Measurements from ENCODE around the gene PALM2AKAP2. TPM values are rescaled to one million over a fixed set of nuclear protein-coding genes. Genes with fewer than 3 reads are reported as not detected.

The PALM2AKAP2 gene
- total RNA-seq, result not detected

GRCh38 chr9:109779711-109780452 lies at the start of gene PALM2AKAP2:
TSS of gene PALM2AKAP2 (plus strand) at chr9:109780198. CDS start at chr9:109780489, 291 bp downstream.
- no peak for DNase-seq
- Mint-ChIP-seq H3K9me3 (ENCODE audit: insufficient read depth) (no peaks in the 10 kb centered on the region), H3K4me3 (no peak within 1 kb of the TSS), H3K36me3 (ENCODE audit: low read depth) (no peaks in the 10 kb centered on the region), H3K27me3 (ENCODE audit: low read depth) (peaks cover 30% of the 10 kb centered on the region), H3K27ac (no peak within 1 kb of the TSS), H3K4me1 (ENCODE audit: low read depth) (no peaks in the 10 kb centered on the region)
- ChIA-PET CTCF (no interaction called here), POLR2A (no interaction called here)
- ATAC-seq, result no peak

GRCh38 chr9:109730228-109730627 lies 49.8 kb upstream of the PALM2AKAP2 start:
- ChIA-PET POLR2A (no interaction called here), CTCF (no interaction called here)
- no peak for DNase-seq
- Mint-ChIP-seq H3K4me1 (ENCODE audit: low read depth) (peaks cover 3% of the 10 kb centered on the region), H3K4me3 (no peak overlapping the region), H3K27ac (no peak overlapping the region), H3K9me3 (ENCODE audit: insufficient read depth) (no peaks in the 10 kb centered on the region), H3K36me3 (ENCODE audit: low read depth) (no peaks in the 10 kb centered on the region), H3K27me3 (ENCODE audit: low read depth) (no peaks in the 10 kb centered on the region)
- no peak for ATAC-seq

GRCh38 chr9:109733690-109734089 lies 46.3 kb upstream of the PALM2AKAP2 start:
- H3K27ac Mint-ChIP-seq, result no peak overlapping the region
- DNase-seq, result no peak
- H3K36me3 Mint-ChIP-seq (ENCODE audit: low read depth), result no peaks in the 10 kb centered on the region
- peaks cover 3% of the 10 kb centered on the region for H3K4me1 Mint-ChIP-seq (ENCODE audit: low read depth)
- ChIA-PET CTCF (no interaction called here), POLR2A (no interaction called here)
- H3K9me3 Mint-ChIP-seq (ENCODE audit: insufficient read depth), result no peaks in the 10 kb centered on the region
- no peaks in the 10 kb centered on the region for H3K27me3 Mint-ChIP-seq (ENCODE audit: low read depth)
- no peak overlapping the region for H3K4me3 Mint-ChIP-seq
- ATAC-seq, result no peak

GRCh38 chr9:109734814-109735213 lies 45.2 kb upstream of the PALM2AKAP2 start:
- ATAC-seq (no peak), DNase-seq (no peak)
- Mint-ChIP-seq H3K36me3 (ENCODE audit: low read depth) (no peaks in the 10 kb centered on the region), H3K27me3 (ENCODE audit: low read depth) (no peaks in the 10 kb centered on the region), H3K9me3 (ENCODE audit: insufficient read depth) (no peaks in the 10 kb centered on the region), H3K27ac (no peak overlapping the region), H3K4me1 (ENCODE audit: low read depth) (peaks cover 3% of the 10 kb centered on the region), H3K4me3 (no peak overlapping the region)
- CTCF ChIA-PET, result no interaction called here
- POLR2A ChIA-PET, result no interaction called here

- Mint-ChIP-seq H3K4me3 (no peak overlapping the region), H3K9me3 (ENCODE audit: insufficient read depth) (no peaks in the 10 kb centered on the region), H3K36me3 (ENCODE audit: low read depth) (no peaks in the 10 kb centered on the region), H3K4me1 (ENCODE audit: low read depth) (peaks cover 3% of the 10 kb centered on the region), H3K27me3 (ENCODE audit: low read depth) (no peaks in the 10 kb centered on the region), H3K27ac (no peak overlapping the region)
- ChIA-PET CTCF (no interaction called here), POLR2A (no interaction called here)
- no peak for DNase-seq
- no peak for ATAC-seq
Observed at GRCh38 chr9:109735801-109736200, 44.2 kb upstream of the PALM2AKAP2 start.

- CTCF ChIA-PET, result no interaction called here
Observed at GRCh38 chr9:109737295-109737694, 42.7 kb upstream of the PALM2AKAP2 start.

GRCh38 chr9:109739760-109740159 lies 40.2 kb upstream of the PALM2AKAP2 start:
- ChIA-PET POLR2A (interaction anchor here (0.6 kb wide), 1 partner anchor 1346 kb away, joined by 3 read pairs; no protein-coding TSS in a partner anchor), CTCF (no interaction called here)
- no peaks in the 10 kb centered on the region for H3K4me1 Mint-ChIP-seq (ENCODE audit: low read depth)
- ATAC-seq (no peak), DNase-seq (no peak)
- no peaks in the 10 kb centered on the region for H3K27me3 Mint-ChIP-seq (ENCODE audit: low read depth)
- H3K36me3 Mint-ChIP-seq (ENCODE audit: low read depth), result no peaks in the 10 kb centered on the region
- H3K4me3 Mint-ChIP-seq, result no peak overlapping the region
- no peaks in the 10 kb centered on the region for H3K9me3 Mint-ChIP-seq (ENCODE audit: insufficient read depth)
- H3K27ac Mint-ChIP-seq, result no peak overlapping the region

More at GRCh38 chr9:109737295-109737694, 42.7 kb upstream of the PALM2AKAP2 start:
- POLR2A ChIA-PET, result no interaction called here
- Mint-ChIP-seq H3K27me3 (ENCODE audit: low read depth) (no peaks in the 10 kb centered on the region), H3K4me1 (ENCODE audit: low read depth) (peaks cover 3% of the 10 kb centered on the region), H3K9me3 (ENCODE audit: insufficient read depth) (no peaks in the 10 kb centered on the region), H3K36me3 (ENCODE audit: low read depth) (no peaks in the 10 kb centered on the region), H3K27ac (no peak overlapping the region), H3K4me3 (no peak overlapping the region)
- ATAC-seq, result no peak
- DNase-seq, result no peak

GRCh38 chr9:109742776-109743348 lies 37.1 kb upstream of the PALM2AKAP2 start:
- Mint-ChIP-seq H3K27ac (no peak overlapping the region), H3K4me1 (ENCODE audit: low read depth) (no peaks in the 10 kb centered on the region), H3K9me3 (ENCODE audit: insufficient read depth) (no peaks in the 10 kb centered on the region), H3K27me3 (ENCODE audit: low read depth) (no peaks in the 10 kb centered on the region), H3K36me3 (ENCODE audit: low read depth) (no peaks in the 10 kb centered on the region), H3K4me3 (no peak overlapping the region)
- CTCF ChIA-PET, result no interaction called here
- DNase-seq (no peak), ATAC-seq (no peak)
- POLR2A ChIA-PET, result no interaction called here

GRCh38 chr9:109743696-109744095 lies 36.3 kb upstream of the PALM2AKAP2 start:
- H3K4me1 Mint-ChIP-seq (ENCODE audit: low read depth), result no peaks in the 10 kb centered on the region
- no peaks in the 10 kb centered on the region for H3K27me3 Mint-ChIP-seq (ENCODE audit: low read depth)
- H3K36me3 Mint-ChIP-seq (ENCODE audit: low read depth), result no peaks in the 10 kb centered on the region
- ChIA-PET POLR2A (no interaction called here), CTCF (no interaction called here)
- no peaks in the 10 kb centered on the region for H3K9me3 Mint-ChIP-seq (ENCODE audit: insufficient read depth)
- ATAC-seq (no peak), DNase-seq (no peak)
- H3K27ac Mint-ChIP-seq, result no peak overlapping the region
- H3K4me3 Mint-ChIP-seq, result no peak overlapping the region

GRCh38 chr9:109745335-109746283 lies 34.4 kb upstream of the PALM2AKAP2 start:
- DNase-seq (no peak), ATAC-seq (no peak)
- no peaks in the 10 kb centered on the region for H3K9me3 Mint-ChIP-seq (ENCODE audit: insufficient read depth)
- H3K36me3 Mint-ChIP-seq (ENCODE audit: low read depth), result no peaks in the 10 kb centered on the region
- POLR2A ChIA-PET, result interaction anchor here (0.6 kb wide), 1 partner anchor 549 kb away, joined by 3 read pairs; no protein-coding TSS in a partner anchor
- CTCF ChIA-PET, result no interaction called here
- no peak overlapping the region for H3K4me3 Mint-ChIP-seq
- H3K27me3 Mint-ChIP-seq (ENCODE audit: low read depth), result no peaks in the 10 kb centered on the region
- H3K4me1 Mint-ChIP-seq (ENCODE audit: low read depth), result no peaks in the 10 kb centered on the region
- no peak overlapping the region for H3K27ac Mint-ChIP-seq

- CTCF ChIA-PET, result no interaction called here
Observed at GRCh38 chr9:109751253-109751652, 28.7 kb upstream of the PALM2AKAP2 start.

GRCh38 chr9:109753308-109753707 lies 26.7 kb upstream of the PALM2AKAP2 start:
- Mint-ChIP-seq H3K27me3 (ENCODE audit: low read depth) (no peaks in the 10 kb centered on the region), H3K9me3 (ENCODE audit: insufficient read depth) (no peaks in the 10 kb centered on the region), H3K4me1 (ENCODE audit: low read depth) (no peaks in the 10 kb centered on the region), H3K4me3 (no peak overlapping the region), H3K27ac (no peak overlapping the region), H3K36me3 (ENCODE audit: low read depth) (no peaks in the 10 kb centered on the region)
- POLR2A ChIA-PET, result no interaction called here
- ATAC-seq (no peak), DNase-seq (no peak)
- CTCF ChIA-PET, result no interaction called here

More at GRCh38 chr9:109751253-109751652, 28.7 kb upstream of the PALM2AKAP2 start:
- Mint-ChIP-seq H3K4me1 (ENCODE audit: low read depth) (no peaks in the 10 kb centered on the region), H3K4me3 (no peak overlapping the region), H3K27me3 (ENCODE audit: low read depth) (no peaks in the 10 kb centered on the region), H3K36me3 (ENCODE audit: low read depth) (no peaks in the 10 kb centered on the region), H3K9me3 (ENCODE audit: insufficient read depth) (no peaks in the 10 kb centered on the region), H3K27ac (no peak overlapping the region)
- ATAC-seq (no peak), DNase-seq (no peak)
- POLR2A ChIA-PET, result no interaction called here
